Measurements from ENCODE around the gene ADAM12.

ADAM12 gene, protein sequence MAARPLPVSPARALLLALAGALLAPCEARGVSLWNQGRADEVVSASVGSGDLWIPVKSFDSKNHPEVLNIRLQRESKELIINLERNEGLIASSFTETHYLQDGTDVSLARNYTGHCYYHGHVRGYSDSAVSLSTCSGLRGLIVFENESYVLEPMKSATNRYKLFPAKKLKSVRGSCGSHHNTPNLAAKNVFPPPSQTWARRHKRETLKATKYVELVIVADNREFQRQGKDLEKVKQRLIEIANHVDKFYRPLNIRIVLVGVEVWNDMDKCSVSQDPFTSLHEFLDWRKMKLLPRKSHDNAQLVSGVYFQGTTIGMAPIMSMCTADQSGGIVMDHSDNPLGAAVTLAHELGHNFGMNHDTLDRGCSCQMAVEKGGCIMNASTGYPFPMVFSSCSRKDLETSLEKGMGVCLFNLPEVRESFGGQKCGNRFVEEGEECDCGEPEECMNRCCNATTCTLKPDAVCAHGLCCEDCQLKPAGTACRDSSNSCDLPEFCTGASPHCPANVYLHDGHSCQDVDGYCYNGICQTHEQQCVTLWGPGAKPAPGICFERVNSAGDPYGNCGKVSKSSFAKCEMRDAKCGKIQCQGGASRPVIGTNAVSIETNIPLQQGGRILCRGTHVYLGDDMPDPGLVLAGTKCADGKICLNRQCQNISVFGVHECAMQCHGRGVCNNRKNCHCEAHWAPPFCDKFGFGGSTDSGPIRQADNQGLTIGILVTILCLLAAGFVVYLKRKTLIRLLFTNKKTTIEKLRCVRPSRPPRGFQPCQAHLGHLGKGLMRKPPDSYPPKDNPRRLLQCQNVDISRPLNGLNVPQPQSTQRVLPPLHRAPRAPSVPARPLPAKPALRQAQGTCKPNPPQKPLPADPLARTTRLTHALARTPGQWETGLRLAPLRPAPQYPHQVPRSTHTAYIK

DNA sequence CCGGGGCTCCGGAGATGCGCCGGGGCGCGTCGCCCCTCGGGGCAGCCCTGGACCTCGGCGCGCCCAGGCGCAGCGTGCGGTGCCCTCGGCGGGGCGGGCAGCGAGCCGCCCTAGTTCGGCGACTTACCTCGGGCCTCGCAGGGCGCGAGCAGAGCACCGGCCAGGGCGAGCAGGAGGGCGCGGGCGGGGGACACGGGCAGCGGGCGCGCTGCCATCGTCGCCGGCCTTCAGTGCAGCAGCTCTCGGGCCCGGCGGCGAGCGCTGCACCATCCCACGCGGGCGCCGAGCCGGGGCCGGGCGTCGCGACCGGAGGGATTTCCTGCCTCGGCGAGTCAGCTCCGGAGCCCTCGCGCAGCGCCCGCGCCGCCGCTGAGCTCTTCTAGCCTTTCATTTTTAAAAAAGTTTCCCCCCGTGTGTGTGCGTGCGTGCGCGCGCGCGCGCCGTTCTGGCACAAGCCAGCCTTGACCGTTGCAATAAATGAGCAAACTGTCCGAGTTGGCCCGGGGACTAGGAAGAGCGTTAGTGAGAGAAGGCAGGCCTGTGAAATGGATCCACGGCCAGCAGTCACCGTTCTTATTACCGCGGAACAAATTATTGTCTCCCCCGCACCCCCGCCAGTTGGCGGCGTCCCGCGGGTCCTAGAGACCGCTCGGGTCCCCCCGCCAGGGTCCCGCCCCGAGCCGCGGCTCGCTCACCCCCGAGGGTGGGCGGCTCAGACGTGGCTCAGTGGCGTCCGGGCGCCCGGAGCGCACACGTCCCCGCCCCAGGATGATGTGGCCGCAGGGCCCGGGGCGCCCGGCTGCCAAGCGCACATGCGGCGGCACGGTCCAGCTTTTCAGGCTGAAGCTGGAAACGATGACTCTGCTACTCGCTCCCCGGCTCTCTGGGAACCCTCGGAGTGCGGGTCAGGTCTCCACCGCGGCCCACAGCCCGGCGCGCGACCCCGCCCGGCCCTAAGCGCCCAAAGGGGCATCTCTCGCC lies at the start of gene ADAM12:
ADAM12 (minus strand) TSS at position 547 of the 981 bp plus-strand sequence; CDS start at position 215, 332 bp downstream.
- ChIA-PET CTCF (interaction anchor here (0.6 to 2.2 kb wide), 5 partner anchors 113 to 454 kb away, joined by 3 to 9 read pairs (median 4); no protein-coding TSS in a partner anchor), POLR2A (no interaction called here)
- no peak for TF ChIP-seq ZNF157 (tag by site-specific recombination; IDR thresholded peaks at IDR 0.05)
- TF ChIP-seq, protein P1, sequence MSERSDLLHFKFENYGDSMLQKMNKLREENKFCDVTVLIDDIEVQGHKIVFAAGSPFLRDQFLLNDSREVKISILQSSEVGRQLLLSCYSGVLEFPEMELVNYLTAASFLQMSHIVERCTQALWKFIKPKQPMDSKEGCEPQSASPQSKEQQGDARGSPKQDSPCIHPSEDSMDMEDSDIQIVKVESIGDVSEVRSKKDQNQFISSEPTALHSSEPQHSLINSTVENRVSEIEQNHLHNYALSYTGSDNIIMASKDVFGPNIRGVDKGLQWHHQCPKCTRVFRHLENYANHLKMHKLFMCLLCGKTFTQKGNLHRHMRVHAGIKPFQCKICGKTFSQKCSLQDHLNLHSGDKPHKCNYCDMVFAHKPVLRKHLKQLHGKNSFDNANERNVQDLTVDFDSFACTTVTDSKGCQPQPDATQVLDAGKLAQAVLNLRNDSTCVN (tag by site-specific recombination; optimal IDR thresholded peaks at IDR 0.05) = peak; percentile 37
- TF ChIP-seq ZNF426 (tag by site-specific recombination; IDR thresholded peaks at IDR 0.05) = no peak
- no peak for TF ChIP-seq ZNF223 (tag by site-specific recombination; IDR thresholded peaks at IDR 0.05)
- TF ChIP-seq ZNF768 (tag by site-specific recombination; IDR thresholded peaks at IDR 0.05) = no peak
- no peak for TF ChIP-seq MYNN (tag by site-specific recombination; IDR thresholded peaks at IDR 0.05; ENCODE audit: borderline replicate concordance)
- TF ChIP-seq ZNF843 (tag by site-specific recombination; IDR thresholded peaks at IDR 0.05) = no peak

DNA sequence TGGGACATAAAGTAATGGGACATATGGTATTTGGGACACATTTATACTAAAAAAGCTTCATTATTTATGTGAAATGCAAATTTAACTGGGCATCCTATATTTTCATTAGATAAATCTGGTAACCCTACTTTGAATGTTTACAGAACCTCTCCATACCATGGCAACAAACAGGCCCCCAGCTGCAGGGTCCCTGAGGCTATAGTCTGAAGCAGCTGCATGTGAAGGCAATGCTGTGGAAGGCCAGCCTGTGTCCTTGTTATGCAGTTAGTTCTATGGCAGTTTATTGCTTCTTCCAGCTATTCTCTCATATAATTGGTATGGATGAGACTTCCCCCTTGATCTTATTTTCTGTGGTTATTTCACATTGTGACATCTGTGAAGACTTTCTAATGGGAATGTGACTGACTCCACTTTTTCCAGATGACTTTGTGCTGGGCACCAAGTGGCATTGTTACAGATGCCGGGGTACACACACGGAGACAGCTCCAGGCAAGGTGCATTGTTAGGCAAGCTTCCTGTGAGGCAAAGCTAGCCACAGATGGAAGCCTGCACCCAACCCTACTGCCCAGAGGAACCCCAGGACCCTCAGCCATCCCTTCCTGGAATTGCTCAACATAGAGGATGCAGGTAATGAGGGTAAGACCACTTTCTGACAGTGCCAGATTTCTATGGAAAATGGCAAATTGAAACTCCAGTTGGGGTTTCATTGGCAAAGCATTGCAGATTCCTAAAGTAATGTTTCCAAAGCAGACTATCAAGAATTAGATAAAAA lies 49.5 kb upstream of the ADAM12 start:
- H3K4me1 ChIP-seq (ENCODE audit: control insufficient read depth, insufficient read depth, low read length) = no peaks in the 10 kb centered on the region
- H3K4me3 ChIP-seq (ENCODE audit: low read depth, low read length) = no peak overlapping the region
- no peaks in the 10 kb centered on the region for H3K9me3 ChIP-seq (ENCODE audit: control insufficient read depth, insufficient read depth, low read depth, low read length)
- ChIA-PET POLR2A (no interaction called here), CTCF (interaction anchor here (1.0 kb wide), 1 partner anchor 9 kb away, joined by 3 read pairs; no protein-coding TSS in a partner anchor)
- H3K27ac ChIP-seq (ENCODE audit: extremely low read depth, low read depth, low read length) = no peak overlapping the region
- H3K36me3 ChIP-seq (ENCODE audit: control insufficient read depth in 2 of 2, insufficient read depth in 1 of 2, low read length in 2 of 2) = no peaks in the 10 kb centered on the region
- TF ChIP-seq BCL11B (tag by site-specific recombination; IDR thresholded peaks at IDR 0.05; ENCODE audit: low read depth) = no peak
- TF ChIP-seq HOXD13 (CRISPR knock-in tag; IDR thresholded peaks at IDR 0.05; ENCODE audit: borderline replicate concordance) = no peak
- TF ChIP-seq ZNF2 (tag by site-specific recombination; IDR thresholded peaks at IDR 0.05) = no peak
- no peak for TF ChIP-seq MEIS1 (CRISPR knock-in tag; IDR thresholded peaks at IDR 0.05; ENCODE audit: borderline replicate concordance)
- TF ChIP-seq, protein P2, sequence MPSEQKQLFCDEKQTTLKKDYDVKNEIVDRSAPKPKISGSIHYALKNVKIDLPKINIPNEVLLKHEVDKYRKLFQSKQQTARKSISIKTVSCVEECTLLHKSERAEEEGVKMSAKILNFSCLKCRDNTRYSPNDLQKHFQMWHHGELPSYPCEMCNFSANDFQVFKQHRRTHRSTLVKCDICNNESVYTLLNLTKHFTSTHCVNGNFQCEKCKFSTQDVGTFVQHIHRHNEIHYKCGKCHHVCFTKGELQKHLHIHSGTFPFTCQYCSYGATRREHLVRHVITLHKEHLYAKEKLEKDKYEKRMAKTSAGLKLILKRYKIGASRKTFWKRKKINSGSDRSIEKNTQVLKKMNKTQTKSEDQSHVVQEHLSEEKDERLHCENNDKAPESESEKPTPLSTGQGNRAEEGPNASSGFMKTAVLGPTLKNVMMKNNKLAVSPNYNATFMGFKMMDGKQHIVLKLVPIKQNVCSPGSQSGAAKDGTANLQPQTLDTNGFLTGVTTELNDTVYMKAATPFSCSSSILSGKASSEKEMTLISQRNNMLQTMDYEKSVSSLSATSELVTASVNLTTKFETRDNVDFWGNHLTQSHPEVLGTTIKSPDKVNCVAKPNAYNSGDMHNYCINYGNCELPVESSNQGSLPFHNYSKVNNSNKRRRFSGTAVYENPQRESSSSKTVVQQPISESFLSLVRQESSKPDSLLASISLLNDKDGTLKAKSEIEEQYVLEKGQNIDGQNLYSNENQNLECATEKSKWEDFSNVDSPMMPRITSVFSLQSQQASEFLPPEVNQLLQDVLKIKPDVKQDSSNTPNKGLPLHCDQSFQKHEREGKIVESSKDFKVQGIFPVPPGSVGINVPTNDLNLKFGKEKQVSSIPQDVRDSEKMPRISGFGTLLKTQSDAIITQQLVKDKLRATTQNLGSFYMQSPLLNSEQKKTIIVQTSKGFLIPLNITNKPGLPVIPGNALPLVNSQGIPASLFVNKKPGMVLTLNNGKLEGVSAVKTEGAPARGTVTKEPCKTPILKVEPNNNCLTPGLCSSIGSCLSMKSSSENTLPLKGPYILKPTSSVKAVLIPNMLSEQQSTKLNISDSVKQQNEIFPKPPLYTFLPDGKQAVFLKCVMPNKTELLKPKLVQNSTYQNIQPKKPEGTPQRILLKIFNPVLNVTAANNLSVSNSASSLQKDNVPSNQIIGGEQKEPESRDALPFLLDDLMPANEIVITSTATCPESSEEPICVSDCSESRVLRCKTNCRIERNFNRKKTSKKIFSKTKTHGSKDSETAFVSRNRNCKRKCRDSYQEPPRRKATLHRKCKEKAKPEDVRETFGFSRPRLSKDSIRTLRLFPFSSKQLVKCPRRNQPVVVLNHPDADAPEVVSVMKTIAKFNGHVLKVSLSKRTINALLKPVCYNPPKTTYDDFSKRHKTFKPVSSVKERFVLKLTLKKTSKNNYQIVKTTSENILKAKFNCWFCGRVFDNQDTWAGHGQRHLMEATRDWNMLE (tag by site-specific recombination; conservative IDR thresholded peaks at IDR 0.05; ENCODE audit: low read depth) = no peak
- TF ChIP-seq FEZF1 (tag by site-specific recombination; IDR thresholded peaks at IDR 0.05) = no peak
- no peak for TF ChIP-seq KLF8 (tag by site-specific recombination; IDR thresholded peaks at IDR 0.05)
- no peak for TF ChIP-seq ZXDB (tag by site-specific recombination; IDR thresholded peaks at IDR 0.05)
- TF ChIP-seq ZNF341 (tag by site-specific recombination; IDR thresholded peaks at IDR 0.05; ENCODE audit: low read depth) = no peak
- TF ChIP-seq ZSCAN23 (tag by site-specific recombination; IDR thresholded peaks at IDR 0.05) = no peak
- no peak for TF ChIP-seq YY2 (tag by site-specific recombination; IDR thresholded peaks at IDR 0.05)
- TF ChIP-seq ZNF18 (tag by site-specific recombination; IDR thresholded peaks at IDR 0.05) = no peak
- no peak for TF ChIP-seq ZNF157 (tag by site-specific recombination; IDR thresholded peaks at IDR 0.05)
- no peak for TF ChIP-seq ZNF585B (tag by site-specific recombination; IDR thresholded peaks at IDR 0.05)
- TF ChIP-seq ZNF184 (tag by site-specific recombination; IDR thresholded peaks at IDR 0.05) = no peak

More for the DNA sequence above, at the start of gene ADAM12:
- peak within 1 kb of the TSS; percentile 46 for H3K4me3 ChIP-seq (ENCODE audit: low read depth, low read length)
- H3K36me3 ChIP-seq (ENCODE audit: control insufficient read depth in 2 of 2, insufficient read depth in 1 of 2, low read length in 2 of 2) = no peaks in the 10 kb centered on the region
- H3K4me1 ChIP-seq (ENCODE audit: control insufficient read depth, insufficient read depth, low read length) = no peaks in the 10 kb centered on the region
- peak within 1 kb of the TSS; percentile 75; the same call in 1 of the 2 replicates for H3K27ac ChIP-seq (ENCODE audit: extremely low read depth, low read depth, low read length)
- H3K9me3 ChIP-seq (ENCODE audit: control insufficient read depth, insufficient read depth, low read depth, low read length) = peaks cover 3% of the 10 kb centered on the region
